Testis (tissue), 3 donors: ENCODE measurements around the gene TENM4. TPM values are rescaled to one million over a fixed set of nuclear protein-coding genes. Genes with fewer than 3 reads are reported as not detected.

ENCODE experiments used
- DNase-seq: peaks from one replicate; pipeline ENCODE4 v3.0.0-alpha.2; 2019
- H3K27ac ChIP-seq, 2 donors: fragments of 200-600 bp; sonication (generic); one replicate each; pipeline ENCODE4 v1.5.1; 2019
- H3K27me3 ChIP-seq: fragments of 200-600 bp; sonication (generic); one replicate; pipeline ENCODE4 v1.5.1; 2019
- H3K36me3 ChIP-seq: fragments of 200-600 bp; sonication (generic); one replicate; pipeline ENCODE4 v1.5.1; 2017; ENCODE audit warnings: low read depth; ENCODE audit errors: missing control alignments
- H3K4me1 ChIP-seq: fragments of 200-600 bp; sonication (generic); one replicate; pipeline ENCODE4 v1.5.1; 2019
- H3K4me3 ChIP-seq, 2 donors: fragments of 200-600 bp; sonication (generic); one replicate each; pipeline ENCODE4 v1.5.1; 2017 to 2019
- H3K9me3 ChIP-seq: fragments of 200-600 bp; sonication (generic); one replicate; pipeline ENCODE4 v1.5.1; 2017
- POLR2A ChIP-seq: fragments of 450-650 bp; IDR thresholded peaks from one replicate; pipeline ENCODE4 v1.6.1; 2017; ENCODE audit warnings: antibody characterized with exemption, mild to moderate bottlenecking, moderate library complexity
- WGBS, 2 donors: methylation state at CpG; one replicate each; pipeline ENCODE4 v1.1.5; 2018; 5-methylcytosine and 5-hydroxymethylcytosine counted together
- intact Hi-C: fragments of 100-400 bp; cut with DNase I; formaldehyde crosslinking; loops from one replicate; pipeline ENCODE4 v1.15.1; 2023; ENCODE audit warnings: low total_unique reads
- polyA plus RNA-seq: library from polyadenylated mRNA; stranded (reverse); fragments of 350-450 nt; fragmentation: Illumina TruSeq; extraction: RNeasy Lipid Tissue Mini Kit (QIAGEN cat#74804); gene quantifications from one replicate; pipeline ENCODE4 v1.2.3, GENCODE V29; 2014; ENCODE audit warnings: low read depth, low replicate concordance; ENCODE audit not compliant: insufficient read depth
- total RNA-seq, 2 donors: library from RNA; depleted of rRNA; stranded (reverse); fragments of >200 nt; gene quantifications; one replicate each; pipeline ENCODE4 v1.2.3, GENCODE V29; 2016
- TF ChIP-seq, protein P1 (sequence below), 3 experiments: fragments of 450-650 bp in 2 of 3; fragments of 200-600 bp in 1 of 3; sonication (generic) in 1 of 3; IDR thresholded peaks; one replicate each; pipeline ENCODE4 v1.5.1; 2016 to 2019; ENCODE audit warnings: antibody characterized with exemption in 3 of 3, mild to moderate bottlenecking in 2 of 3, moderate library complexity in 1 of 3

The TENM4 gene
- total and polyA plus RNA-seq, 3 donors from 2014 or later = 10.6 to 17.9 (median 11.4) TPM

DNA sequence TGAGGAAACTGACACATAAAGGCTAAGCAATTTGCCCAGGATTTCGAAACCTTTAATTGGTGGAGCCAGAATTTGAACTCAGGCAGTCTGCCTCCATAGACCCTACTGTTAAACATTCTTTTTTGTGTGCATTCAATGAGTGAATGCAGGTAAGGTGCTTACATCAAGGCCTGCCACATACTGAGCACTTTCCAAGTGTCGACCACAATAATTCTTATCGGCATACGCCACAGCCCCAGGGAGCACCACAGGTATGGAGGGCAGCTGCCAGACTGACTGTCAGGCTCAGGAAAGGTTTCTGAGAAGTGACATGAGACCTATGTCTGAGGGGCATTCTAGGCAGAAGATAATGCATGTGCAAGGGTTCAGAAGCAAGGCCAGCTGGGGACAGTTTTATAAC, 531.4 kb downstream of the TENM4 start:
- Histone ChIP-seq H3K9me3 (no peaks in the 10 kb centered on the region), H3K36me3 (no peaks in the 10 kb centered on the region), H3K27ac (no peak overlapping the region), H3K4me3 (no peak overlapping the region), H3K4me1 (peaks cover 6% of the 10 kb centered on the region), H3K27me3 (no peaks in the 10 kb centered on the region)
- TF ChIP-seq POLR2A = no peak
- TF ChIP-seq, protein P1, sequence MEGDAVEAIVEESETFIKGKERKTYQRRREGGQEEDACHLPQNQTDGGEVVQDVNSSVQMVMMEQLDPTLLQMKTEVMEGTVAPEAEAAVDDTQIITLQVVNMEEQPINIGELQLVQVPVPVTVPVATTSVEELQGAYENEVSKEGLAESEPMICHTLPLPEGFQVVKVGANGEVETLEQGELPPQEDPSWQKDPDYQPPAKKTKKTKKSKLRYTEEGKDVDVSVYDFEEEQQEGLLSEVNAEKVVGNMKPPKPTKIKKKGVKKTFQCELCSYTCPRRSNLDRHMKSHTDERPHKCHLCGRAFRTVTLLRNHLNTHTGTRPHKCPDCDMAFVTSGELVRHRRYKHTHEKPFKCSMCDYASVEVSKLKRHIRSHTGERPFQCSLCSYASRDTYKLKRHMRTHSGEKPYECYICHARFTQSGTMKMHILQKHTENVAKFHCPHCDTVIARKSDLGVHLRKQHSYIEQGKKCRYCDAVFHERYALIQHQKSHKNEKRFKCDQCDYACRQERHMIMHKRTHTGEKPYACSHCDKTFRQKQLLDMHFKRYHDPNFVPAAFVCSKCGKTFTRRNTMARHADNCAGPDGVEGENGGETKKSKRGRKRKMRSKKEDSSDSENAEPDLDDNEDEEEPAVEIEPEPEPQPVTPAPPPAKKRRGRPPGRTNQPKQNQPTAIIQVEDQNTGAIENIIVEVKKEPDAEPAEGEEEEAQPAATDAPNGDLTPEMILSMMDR (IDR thresholded peaks at IDR 0.05) = no peak
- no peak for DNase-seq
- 96 to 97% methylated on average over 4 of the region's 4 CpGs for WGBS, 2 donors
- intact Hi-C loops = no loop called here

DNA sequence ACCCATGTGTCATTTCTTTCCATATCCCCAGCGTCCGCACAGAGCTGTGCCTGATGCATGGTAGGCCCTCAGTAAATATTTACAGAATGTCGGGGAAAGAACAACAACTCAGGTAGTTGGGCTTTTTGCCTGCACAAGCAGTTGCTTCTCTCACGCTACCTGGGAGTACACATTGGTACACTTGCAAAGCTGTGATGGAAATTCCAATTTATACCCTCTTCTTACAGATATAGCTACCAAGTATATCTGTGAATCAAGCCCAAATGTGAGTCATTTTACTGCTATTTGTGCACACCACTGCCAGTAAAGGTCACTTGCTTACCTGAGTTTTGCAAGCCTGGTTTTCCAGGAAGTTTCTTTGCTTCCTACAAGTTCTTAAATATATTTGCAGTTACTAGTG, 533.2 kb downstream of the TENM4 start:
- Histone ChIP-seq H3K27me3 (no peaks in the 10 kb centered on the region), H3K36me3 (no peaks in the 10 kb centered on the region), H3K9me3 (no peaks in the 10 kb centered on the region), H3K4me1 (no peaks in the 10 kb centered on the region), H3K4me3 (no peak overlapping the region), H3K27ac (no peak overlapping the region)
- 96 to 98% methylated on average over 4 of the region's 4 CpGs for WGBS, 2 donors
- intact Hi-C loops = no loop called here
- no peak for DNase-seq
- no peak for TF ChIP-seq POLR2A
- TF ChIP-seq, protein P1 (IDR thresholded peaks at IDR 0.05) = no peak

DNA sequence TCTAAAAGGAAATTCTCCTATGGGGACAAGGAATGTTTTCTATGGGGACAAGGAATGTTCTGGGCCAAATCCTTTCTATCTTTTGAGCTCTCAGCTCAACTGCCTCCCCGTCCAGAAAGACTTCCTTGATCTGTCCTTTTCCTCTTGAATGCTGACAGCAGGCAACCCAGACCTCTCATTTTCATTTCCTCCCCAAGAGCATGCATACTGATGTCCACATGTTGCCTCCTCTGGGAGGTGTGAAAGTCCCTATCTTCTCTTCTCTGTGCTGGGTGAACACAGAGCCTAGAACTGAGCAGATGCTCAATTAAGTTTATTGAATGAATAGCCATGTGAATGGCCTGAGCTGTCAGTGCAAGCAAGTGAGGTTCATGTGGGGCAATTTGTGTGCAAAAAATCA, 534.3 kb downstream of the TENM4 start:
- TF ChIP-seq POLR2A = no peak
- TF ChIP-seq, protein P1 (IDR thresholded peaks at IDR 0.05) = no peak
- H3K36me3 ChIP-seq = no peaks in the 10 kb centered on the region
- H3K4me3 ChIP-seq = no peak overlapping the region
- DNase-seq = no peak
- H3K27me3 ChIP-seq = no peaks in the 10 kb centered on the region
- H3K4me1 ChIP-seq = no peaks in the 10 kb centered on the region
- no peak overlapping the region for H3K27ac ChIP-seq
- no peaks in the 10 kb centered on the region for H3K9me3 ChIP-seq
- 68 to 79% methylated on average over 1 of the region's 1 CpG for WGBS, 2 donors
- intact Hi-C loops = no loop called here

DNA sequence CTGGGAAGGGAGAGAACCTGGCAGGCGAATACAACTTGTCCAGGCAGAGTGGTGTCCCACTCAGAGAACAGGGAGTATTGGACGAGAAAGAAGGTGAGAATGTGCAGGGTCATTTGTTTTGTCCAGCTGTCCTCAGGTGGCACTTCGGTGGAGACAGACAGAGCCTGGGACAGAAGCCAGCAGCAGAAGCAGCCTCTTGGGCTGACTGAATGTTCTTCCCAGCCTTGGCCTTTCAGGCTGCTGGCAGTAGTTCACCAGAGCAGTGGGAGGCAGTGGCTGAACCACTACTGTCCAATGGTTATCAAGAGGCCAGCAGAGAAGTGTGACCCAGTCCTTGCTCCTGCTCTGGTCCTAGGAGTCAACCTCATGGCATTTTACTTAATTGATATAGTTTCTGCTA, 535.1 kb downstream of the TENM4 start:
- Histone ChIP-seq H3K4me1 (no peaks in the 10 kb centered on the region), H3K27me3 (no peaks in the 10 kb centered on the region), H3K36me3 (no peaks in the 10 kb centered on the region), H3K27ac (no peak overlapping the region), H3K9me3 (no peaks in the 10 kb centered on the region), H3K4me3 (no peak overlapping the region)
- DNase-seq = peak; percentile 26
- 33 to 54% methylated on average over 3 of the region's 3 CpGs for WGBS, 2 donors
- intact Hi-C loops = no loop called here
- TF ChIP-seq POLR2A = no peak
- TF ChIP-seq, protein P1 (IDR thresholded peaks at IDR 0.05) = no peak

DNA sequence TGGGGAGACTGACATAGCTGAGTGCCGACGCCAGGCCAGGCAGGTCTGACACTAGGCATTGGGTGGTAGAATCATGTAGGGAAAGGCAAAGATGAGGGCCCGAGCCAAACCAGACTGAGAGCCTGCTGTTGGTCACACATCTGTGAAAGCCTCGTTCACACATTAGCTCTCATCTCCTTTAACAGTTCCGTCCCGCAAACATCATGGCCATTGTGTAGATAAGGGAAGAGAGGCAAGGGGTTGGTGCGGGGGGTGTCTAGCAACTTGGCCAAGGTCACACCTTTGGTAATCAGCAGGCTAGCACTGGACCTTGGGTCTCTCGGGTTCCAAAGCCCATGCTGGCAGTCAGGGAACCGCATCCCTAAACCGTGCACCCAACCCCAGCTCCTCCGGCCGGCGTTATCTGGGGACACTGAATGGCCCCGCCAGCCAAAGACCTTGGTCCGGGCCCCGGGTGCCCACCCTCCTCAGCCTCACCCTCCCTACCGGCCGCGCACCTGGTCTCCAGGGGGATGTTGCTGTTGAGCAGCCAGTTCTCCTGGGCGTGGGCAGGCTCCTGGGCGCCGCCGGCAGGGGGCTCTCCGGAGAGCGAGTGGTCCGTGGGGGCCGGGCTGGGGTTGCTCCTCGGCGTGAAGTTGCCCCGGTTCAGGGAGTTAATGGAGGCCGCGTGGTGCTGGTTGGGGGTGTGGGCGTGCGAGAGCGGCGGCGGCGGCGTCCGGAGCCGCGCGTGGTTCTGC, 537.9 kb downstream of the TENM4 start:
- intact Hi-C loops = no loop called here
- WGBS, 2 donors = 56 to 68% methylated on average over 27 to 38 of the region's 43 CpGs

More for the DNA sequence above, 537.9 kb downstream of the TENM4 start:
- Histone ChIP-seq H3K27ac (no peak overlapping the region), H3K4me1 (no peaks in the 10 kb centered on the region), H3K27me3 (no peaks in the 10 kb centered on the region), H3K36me3 (no peaks in the 10 kb centered on the region), H3K4me3 (peak overlapping the region; percentile 36 to 49), H3K9me3 (no peaks in the 10 kb centered on the region)
- DNase-seq = peak; percentile 43
- TF ChIP-seq, protein P1 (IDR thresholded peaks at IDR 0.05) = no peak
- TF ChIP-seq POLR2A = no peak
